NOMO-1 (cell line): ENCODE data around the gene SRPK2.
"Not testable (repeated sequence)": the region's sequence is repeated elsewhere in the genome, so short reads cannot be mapped to it uniquely, and the experiment has no call there.

Experiments
- DNase-seq, 2 experiments: peaks; one replicate each; lab custom pipeline; 2025; ENCODE audit not compliant: unreplicated experiment in 2 of 2; lab: John Stamatoyannopoulos, UW

SRPK2 gene

DNA sequence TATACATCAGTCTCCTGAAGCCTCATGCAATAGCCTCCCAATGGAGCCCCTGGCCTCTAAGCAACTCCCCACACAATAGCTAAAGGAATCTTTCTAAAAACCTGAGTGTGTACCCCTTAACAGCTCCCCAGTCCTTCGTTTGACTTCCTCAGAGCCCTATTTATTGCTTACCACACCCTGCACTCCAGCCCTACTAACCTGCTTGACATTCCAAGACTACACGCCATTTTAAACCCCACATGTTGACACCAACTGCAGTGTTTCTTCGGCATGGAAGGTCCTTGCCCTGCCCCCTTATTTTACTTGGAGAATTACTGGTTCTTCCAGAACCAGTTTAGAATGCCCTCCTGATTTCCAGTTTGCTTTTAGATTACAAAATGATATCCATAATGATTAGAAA lies 10.8 kb downstream of the SRPK2 start:
- no peak for DNase-seq

- DNase-seq, result no peak
Observed at GRCh38 chr7:105376908-105377533, 11.7 kb downstream of the SRPK2 start.

DNA sequence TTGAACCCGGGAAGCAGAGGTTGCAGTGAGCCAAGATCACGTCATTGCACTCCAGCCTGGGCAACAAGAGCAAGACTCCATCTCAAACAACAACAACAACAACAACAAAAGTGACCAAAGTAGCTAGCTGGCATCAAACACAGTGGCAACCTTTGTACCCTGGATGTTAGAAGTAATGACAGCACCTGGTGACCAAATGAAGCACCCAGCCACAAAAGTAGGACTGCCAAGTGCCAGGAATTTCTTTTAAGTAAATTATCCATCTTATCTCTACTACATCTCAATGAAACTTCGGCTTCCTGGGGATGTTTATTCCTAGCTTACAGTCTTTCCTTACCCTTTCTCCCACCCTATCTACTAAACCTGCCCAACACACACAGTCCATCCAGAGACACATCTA lies 18.8 kb downstream of the SRPK2 start:
- no peak for DNase-seq

DNA sequence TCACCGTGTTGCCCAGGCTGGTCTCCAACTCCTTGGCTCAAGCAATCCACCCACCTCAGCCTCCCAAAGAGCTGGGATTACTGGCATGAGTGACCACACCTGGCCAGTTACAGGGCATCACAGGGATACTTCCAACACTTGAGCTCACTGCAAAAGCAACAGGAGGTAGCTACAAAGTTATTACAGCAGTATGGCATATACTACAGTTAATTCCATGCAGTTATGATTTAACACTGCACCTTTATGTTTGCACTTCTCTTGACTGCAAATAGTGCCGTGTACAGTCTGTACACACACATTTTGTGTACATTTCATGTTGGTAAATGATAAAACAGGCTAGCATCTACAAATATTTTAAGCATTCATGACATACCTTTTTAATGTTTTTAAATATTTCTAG lies 21.3 kb downstream of the SRPK2 start:
- DNase-seq, result no peak

DNA sequence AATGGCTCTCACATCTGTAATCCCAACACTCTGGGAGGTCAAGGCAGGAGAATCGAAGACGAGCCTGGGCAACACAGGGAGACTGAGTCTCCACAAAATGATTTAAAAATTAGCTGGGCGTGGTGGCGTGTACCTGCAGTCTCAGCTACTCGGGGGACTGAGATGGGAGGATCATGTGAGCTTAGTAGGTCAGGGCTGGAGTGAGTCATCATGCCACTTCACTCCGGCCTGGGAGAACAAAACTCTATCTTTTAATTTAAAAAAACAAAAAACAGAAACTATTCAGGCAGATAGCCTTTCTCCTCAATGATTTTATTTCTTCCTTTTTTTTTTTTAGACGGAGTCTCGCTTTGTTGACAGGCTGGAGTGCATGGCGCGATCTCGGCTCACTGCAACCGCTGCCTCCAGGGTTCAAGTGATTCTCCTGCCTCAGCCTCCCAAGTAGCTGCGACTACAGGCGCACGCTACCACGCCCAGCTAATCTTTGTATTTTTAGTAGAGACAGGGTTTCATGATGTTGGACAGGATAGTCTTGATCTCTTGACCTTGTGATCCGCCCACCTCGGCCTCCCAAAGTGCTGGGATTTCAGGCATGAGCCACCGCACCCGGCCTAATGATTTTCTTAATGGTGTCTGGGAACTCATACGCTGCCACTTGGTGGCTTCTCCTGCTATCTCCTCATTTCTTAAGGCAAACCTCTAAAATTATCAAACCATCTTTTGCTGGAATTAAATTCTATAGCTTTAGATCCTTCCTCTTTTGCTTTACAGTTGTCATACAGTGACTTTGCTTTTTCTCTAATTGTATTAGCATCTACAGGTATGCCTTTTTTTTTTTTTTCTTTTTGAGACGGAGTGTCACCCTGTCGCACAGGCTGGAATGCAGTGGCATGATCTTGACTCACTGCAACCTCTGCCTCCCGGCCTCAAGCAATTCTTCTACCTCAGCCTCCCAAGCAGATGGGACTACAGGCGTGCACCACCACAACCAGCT lies 22.9 kb downstream of the SRPK2 start:
- no peak for DNase-seq

DNA sequence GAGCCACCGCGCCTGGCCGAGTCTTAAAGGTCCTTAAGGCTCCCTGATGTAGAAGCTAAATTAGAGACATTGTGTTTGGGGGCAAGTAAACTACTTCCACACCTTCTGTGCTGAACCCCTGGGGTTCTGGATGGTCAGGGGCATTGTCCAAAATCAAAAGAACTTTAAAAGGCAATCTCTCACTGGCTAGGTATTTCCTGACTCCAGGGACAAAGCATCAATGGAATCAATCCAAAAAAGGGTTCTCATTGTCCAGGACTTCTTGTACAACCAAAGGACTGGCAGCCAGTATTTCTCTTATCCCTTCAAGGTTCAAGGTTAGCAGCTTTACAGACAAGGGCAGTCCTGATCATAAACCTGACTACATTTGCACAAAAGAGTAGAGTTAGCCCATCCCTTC lies 24.0 kb downstream of the SRPK2 start:
- DNase-seq, result no peak

DNA sequence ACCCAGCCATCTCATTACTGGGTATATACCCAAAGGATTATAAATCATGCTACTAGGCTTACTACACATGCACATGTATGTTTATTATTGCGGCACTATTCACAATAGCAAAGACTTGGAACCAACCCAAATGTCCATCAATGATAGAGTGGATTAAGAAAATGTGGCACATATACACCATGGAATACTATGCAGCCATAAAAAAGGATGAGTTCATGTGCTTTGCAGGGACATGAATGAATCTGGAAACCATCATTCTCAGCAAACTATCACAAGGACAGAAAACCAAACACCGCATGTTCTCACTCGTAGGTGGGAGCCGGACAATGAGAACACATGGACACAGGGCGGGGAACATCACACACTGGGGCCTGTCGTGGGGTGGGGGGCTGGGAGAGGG lies 25.1 kb downstream of the SRPK2 start:
- not testable (repeated sequence) for DNase-seq

GRCh38 chr7:105362685-105363084 lies 26.0 kb downstream of the SRPK2 start:
- not testable (repeated sequence) for DNase-seq

DNA sequence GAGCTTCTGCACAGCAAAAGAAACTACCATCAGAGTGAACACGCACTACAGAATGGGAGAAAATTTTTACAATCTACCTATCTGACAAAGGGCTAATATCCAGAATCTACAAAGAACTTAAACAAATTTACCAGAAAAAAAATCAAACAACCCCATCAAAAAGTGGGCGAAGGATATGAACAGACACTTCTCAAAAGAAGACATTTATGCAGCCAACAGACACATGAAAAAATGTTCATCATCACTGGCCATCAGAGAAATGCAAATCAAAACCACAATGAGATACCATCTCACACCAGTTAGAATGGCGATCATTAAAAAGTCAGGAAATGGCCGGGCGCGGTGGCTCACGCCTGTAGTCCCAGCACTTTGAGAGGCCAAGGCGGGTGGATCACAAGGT lies 26.7 kb downstream of the SRPK2 start:
- not testable (repeated sequence) for DNase-seq

DNA sequence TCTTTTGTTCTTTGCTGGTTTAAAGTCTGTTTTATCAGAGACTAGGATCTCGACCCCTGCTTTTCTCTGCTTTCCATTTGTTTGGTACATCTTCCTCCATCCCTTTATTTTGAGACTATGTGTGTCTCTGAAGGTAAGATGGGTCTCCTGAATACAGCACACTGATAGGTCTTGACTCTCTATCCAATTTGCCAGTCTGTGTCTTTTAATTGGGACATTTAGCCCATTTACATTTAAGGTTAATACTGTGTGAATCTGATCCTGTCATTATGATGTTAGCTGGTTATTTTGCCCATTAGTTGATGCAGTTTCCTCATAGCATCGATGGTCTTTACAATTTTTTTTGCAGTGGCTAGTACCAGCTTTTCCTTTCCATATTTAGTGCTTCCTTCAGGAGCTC lies 28.6 kb downstream of the SRPK2 start:
- DNase-seq, result not testable (repeated sequence)

- no peak for DNase-seq
Observed at GRCh38 chr7:105355701-105356100, 33.0 kb downstream of the SRPK2 start.

DNA sequence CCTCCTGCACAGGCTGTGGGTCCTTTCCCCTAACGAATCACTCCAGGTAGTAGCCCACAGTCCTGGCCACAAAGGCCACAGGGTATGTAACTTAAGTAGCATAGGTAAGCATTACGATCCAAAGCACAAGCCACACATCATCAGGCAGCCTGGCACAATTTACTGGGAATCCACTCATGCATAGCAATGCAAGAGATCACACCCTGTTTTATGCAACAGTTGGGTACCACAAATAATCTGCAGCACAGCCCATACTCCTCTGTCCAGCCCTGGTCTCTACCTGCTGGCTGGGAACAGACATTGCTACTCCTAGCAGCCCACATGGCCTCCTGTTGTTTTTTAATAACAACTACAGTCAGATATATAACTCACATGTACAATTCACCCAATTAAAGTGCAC lies 34.3 kb downstream of the SRPK2 start:
- DNase-seq, result no peak

- DNase-seq, result no peak
Observed at GRCh38 chr7:105353752-105354328, 34.9 kb downstream of the SRPK2 start.

- no peak for DNase-seq
Observed at GRCh38 chr7:105352901-105353668, 35.6 kb downstream of the SRPK2 start.

GRCh38 chr7:105352018-105352612 lies 36.6 kb downstream of the SRPK2 start:
- peak; percentile 55 to 88 for DNase-seq

GRCh38 chr7:105350906-105351305 lies 37.8 kb downstream of the SRPK2 start:
- no peak for DNase-seq

DNA sequence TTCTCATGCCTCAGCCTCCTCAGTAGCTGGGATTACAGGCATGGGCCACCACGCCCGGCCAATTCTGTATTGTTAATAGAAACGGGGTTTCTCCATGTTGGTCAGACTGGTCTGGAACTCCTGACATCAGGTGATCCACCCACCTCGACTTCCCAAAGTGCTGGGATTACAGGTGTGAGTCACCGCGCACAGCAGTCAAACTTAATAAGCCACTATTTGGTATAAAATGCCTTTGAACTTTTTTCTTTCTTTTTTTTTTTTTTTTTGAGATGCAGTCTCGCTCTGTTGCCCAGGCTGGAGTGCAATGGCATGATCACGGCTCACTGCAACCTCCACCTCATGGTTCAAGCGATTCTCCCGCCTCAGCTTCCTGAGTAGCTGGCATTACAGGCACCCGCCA lies 40.5 kb downstream of the SRPK2 start:
- DNase-seq, result not testable (repeated sequence)

- peak; percentile 41 to 51 for DNase-seq
Observed at GRCh38 chr7:105346593-105347322, 42.0 kb downstream of the SRPK2 start.

DNA sequence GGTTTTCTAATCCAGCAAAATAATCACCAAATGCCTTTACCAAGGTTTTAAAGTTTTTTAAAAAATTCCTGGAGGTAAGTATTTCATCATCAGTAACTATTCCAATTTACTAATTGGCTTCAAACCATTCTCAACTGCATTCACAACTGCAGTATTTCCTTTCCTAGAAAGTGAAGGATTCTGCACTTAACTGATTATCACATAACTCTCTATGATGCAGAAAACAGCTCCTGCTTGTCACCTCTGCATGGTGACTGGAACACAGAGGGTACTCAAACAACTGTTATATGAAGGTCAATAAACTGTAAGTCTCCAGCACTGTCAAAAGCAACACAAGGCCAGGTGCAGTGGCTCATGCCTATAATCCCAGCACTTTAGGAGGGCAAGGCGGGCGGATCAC lies 42.6 kb downstream of the SRPK2 start:
- no peak for DNase-seq

- no peak for DNase-seq
Observed at GRCh38 chr7:105345725-105346124, 43.0 kb downstream of the SRPK2 start.
